HG03060 (cell line): ENCODE measurements around the gene NCAPD3.
"Not testable (repeated sequence)": the region's sequence is repeated elsewhere in the genome, so short reads cannot be mapped to it uniquely, and the experiment has no call there.

Source experiments
- ATAC-seq: cut with Tn5 transposase; IDR thresholded peaks from one replicate; pipeline ENCODE4 v1.9.1; 2021; ENCODE audit warnings: low read depth, moderate number of reproducible peaks; ENCODE audit not compliant: unreplicated experiment

The NCAPD3 gene

GRCh38 chr11:134230339-134230738, 6.6 kb upstream of the NCAPD3 start:
- no peak for ATAC-seq

- ATAC-seq = no peak
Measured at GRCh38 chr11:134229126-134229790, 5.5 kb upstream of the NCAPD3 start.

- peak; percentile 46 for ATAC-seq
Measured at GRCh38 chr11:134228625-134229024, 4.9 kb upstream of the NCAPD3 start.

- ATAC-seq = no peak
Measured at GRCh38 chr11:134226806-134227325, 3.1 kb upstream of the NCAPD3 start.

- no peak for ATAC-seq
Measured at GRCh38 chr11:134224710-134225664, 1.2 kb upstream of the NCAPD3 start.

GRCh38 chr11:134223121-134223520, 646 bp downstream of the NCAPD3 start:
- ATAC-seq = no peak

GRCh38 chr11:134216816-134217215, 7.0 kb downstream of the NCAPD3 start:
- ATAC-seq = no peak

DNA sequence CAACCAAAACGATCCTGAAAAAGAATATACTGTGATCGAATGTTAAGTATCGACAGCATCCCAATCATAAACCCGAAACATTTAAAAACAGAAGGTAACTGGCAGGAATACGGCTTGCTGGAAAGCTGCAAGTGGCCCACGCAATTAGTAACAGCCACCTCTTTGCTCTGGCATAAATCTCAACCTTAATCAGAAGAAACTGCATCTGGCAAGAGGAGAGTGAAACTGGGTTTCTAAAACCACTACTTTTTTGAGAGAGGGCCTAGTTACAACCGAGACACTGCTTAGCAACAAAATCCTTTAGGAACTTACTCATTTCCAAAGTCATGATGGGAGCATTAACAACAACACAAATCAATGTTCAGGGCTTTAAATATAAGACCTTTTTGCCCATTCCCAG, 7.9 kb downstream of the NCAPD3 start:
- ATAC-seq = no peak

- ATAC-seq = no peak
Measured at GRCh38 chr11:134207538-134208239, 16.1 kb downstream of the NCAPD3 start.

DNA sequence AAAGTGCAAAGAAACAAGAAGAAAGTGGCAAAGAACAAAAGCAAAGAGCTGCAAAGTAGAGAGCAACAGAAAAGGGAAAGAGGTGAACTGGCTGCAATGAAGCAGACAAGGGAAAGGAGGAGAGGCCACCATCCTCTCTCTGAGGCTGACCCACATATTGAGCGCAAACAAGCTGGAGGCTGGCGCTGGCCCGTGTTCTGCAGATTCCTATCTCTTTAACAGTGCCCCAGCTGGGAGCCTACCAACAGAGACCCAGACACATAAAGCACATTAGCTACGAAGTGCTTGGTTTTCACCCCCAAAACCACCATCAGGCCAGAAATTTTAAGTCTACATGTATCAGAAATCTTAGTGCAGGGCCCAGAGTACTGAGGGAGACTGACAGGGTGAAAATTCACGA, 17.6 kb downstream of the NCAPD3 start:
- ATAC-seq = no peak

DNA sequence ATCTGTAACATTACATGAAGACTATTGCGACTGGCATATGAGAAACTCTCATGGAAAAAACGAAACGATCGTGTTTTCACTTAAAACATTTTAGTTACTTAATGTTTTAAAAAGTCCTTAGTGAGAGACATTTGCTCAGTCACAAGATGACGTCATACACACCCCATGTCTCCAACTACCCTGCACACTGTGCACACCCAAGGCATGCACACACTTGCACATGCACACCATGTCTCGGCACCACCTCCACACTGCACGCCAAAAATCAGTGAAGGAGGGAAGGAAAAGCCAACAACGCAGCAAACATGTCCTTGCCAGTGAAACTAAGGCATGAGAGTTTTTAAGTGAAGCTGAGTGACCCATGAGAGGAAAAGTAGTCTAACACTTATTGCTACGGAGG, 18.0 kb downstream of the NCAPD3 start:
- no peak for ATAC-seq

DNA sequence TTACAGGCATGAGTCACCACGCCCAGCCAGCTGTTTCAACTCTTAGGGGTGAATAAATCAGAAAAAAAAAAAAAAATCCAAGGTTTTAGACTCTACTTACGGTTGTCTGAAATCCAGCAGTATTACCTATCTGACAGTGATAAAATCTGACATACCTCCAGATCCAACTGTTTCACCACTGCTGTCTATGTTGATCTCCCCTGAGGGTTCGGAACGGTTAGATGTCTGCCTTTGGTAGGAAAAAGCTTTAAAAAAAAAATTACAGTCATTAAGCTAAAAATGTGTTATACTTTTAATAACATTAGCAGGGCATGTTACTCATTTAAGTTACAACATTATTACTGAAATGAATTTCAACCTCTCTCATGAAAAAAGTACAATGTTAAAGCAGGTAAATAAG, 21.1 kb downstream of the NCAPD3 start:
- no peak for ATAC-seq

- no peak for ATAC-seq
Measured at GRCh38 chr11:134200688-134201087, 23.1 kb downstream of the NCAPD3 start.

- ATAC-seq = no peak
Measured at GRCh38 chr11:134199531-134199930, 24.2 kb downstream of the NCAPD3 start.

DNA sequence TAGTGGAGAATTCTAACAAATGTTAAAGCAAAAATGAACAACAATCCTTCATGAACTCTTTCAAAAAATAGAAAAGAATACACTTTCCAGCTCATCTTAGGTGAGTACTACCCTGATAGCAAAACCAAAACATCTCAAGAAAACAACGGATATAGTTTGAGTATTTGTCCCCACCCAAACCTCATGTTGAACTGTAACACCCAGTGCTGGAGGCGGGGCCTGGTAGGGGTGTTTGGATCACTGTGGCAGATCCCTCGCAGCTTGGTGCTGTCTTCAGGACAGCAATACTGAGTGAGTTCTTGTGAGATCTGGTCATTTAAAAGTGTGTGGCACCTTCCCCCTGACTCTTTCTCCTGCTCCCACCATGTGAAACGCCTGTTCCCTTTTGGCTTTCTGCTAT, 27.0 kb downstream of the NCAPD3 start:
- ATAC-seq = no peak

GRCh38 chr11:134188092-134188491, 35.7 kb downstream of the NCAPD3 start:
- not testable (repeated sequence) for ATAC-seq

DNA sequence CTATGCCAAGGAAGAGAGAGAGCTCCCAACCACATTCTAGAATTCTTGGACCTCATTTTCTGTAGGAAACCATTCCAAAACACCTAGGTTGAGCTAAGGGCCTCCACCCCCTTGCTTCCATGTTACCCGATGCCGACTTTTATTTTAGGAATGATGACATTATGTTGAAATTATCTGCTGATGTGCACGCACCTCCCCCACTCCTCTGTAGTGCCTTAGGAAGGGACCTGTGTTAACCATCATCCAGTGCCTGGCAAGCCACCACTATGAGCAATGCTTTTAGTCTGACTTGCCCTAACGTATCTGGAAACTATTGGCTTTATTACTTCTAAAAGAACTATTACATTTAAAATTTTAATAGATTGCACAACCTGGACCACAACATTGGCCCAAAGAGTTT, 42.1 kb downstream of the NCAPD3 start:
- ATAC-seq = no peak

DNA sequence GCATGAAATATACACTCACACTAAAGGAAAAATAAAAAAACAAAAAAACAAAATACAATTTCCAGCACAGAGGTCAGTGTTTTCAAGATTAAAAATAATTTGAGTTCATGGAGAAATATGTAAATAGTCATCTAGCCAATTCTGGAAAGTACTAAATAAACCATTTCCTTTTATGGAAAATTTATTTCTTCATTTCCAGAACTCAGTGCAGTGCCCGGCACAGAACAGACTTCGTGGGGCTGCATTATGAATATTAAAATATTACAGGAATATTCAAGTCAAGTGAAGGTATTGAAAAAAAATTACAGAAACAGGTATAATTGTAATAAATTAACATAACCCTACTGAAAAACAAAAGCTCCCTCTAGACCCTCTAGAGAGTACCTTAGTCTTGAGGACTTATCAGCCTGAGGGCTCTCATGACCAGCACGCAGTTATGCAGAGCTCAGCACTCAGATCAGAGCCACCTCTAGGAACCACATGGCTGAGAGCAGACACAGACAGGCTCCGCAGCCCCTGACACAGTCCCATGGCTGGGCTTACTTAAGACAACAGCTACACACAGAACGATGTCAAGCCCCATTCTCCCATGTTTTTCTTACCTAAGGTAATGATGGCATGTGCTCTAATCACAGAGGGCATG, 45.6 kb downstream of the NCAPD3 start:
- ATAC-seq = no peak

DNA sequence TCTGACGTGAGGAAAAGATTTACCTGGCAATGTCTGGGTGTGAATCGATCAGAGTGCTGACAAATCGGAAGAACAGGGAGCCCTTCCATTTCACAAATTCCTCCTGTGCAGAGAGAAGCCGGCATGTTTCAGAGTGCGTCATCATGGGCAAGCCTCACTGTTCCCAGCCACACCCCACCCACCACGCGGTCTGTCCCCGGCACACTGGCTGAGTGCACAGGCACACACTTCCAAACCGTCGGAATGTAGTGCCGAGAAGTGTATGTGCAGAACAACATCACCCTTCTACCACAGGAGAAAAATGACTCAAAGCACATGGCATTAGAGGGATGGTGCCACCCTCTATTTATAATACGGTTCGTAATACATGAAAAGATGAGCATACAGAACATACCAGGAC, 47.5 kb downstream of the NCAPD3 start:
- no peak for ATAC-seq

GRCh38 chr11:134173296-134173695, 50.5 kb downstream of the NCAPD3 start:
- ATAC-seq = no peak
